GM10266 (cell line): ENCODE measurements around the gene PCNT.

Source experiments
- DNase-seq: peaks from one replicate; pipeline ENCODE4 v3.0.0; 2012; ENCODE audit errors: extremely low spot score
- TF ChIP-seq, protein P1 (sequence below): IDR thresholded peaks from 2 replicates; pipeline ENCODE4 v1.5.1; 2012; ENCODE audit warnings: mild to moderate bottlenecking, low read depth; ENCODE audit not compliant: control insufficient read depth, insufficient read depth; ENCODE audit errors: missing control alignments

PCNT gene

GRCh38 chr21:46295177-46295770, 28.7 kb upstream of the PCNT start:
- TF ChIP-seq, protein P1, sequence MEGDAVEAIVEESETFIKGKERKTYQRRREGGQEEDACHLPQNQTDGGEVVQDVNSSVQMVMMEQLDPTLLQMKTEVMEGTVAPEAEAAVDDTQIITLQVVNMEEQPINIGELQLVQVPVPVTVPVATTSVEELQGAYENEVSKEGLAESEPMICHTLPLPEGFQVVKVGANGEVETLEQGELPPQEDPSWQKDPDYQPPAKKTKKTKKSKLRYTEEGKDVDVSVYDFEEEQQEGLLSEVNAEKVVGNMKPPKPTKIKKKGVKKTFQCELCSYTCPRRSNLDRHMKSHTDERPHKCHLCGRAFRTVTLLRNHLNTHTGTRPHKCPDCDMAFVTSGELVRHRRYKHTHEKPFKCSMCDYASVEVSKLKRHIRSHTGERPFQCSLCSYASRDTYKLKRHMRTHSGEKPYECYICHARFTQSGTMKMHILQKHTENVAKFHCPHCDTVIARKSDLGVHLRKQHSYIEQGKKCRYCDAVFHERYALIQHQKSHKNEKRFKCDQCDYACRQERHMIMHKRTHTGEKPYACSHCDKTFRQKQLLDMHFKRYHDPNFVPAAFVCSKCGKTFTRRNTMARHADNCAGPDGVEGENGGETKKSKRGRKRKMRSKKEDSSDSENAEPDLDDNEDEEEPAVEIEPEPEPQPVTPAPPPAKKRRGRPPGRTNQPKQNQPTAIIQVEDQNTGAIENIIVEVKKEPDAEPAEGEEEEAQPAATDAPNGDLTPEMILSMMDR = no peak
- DNase-seq = no peak

- TF ChIP-seq, protein P1 = no peak
- peak; percentile 84 for DNase-seq
These were observed 27.8 kb upstream of the PCNT start for GRCh38 chr21:46295996-46296752.

DNA sequence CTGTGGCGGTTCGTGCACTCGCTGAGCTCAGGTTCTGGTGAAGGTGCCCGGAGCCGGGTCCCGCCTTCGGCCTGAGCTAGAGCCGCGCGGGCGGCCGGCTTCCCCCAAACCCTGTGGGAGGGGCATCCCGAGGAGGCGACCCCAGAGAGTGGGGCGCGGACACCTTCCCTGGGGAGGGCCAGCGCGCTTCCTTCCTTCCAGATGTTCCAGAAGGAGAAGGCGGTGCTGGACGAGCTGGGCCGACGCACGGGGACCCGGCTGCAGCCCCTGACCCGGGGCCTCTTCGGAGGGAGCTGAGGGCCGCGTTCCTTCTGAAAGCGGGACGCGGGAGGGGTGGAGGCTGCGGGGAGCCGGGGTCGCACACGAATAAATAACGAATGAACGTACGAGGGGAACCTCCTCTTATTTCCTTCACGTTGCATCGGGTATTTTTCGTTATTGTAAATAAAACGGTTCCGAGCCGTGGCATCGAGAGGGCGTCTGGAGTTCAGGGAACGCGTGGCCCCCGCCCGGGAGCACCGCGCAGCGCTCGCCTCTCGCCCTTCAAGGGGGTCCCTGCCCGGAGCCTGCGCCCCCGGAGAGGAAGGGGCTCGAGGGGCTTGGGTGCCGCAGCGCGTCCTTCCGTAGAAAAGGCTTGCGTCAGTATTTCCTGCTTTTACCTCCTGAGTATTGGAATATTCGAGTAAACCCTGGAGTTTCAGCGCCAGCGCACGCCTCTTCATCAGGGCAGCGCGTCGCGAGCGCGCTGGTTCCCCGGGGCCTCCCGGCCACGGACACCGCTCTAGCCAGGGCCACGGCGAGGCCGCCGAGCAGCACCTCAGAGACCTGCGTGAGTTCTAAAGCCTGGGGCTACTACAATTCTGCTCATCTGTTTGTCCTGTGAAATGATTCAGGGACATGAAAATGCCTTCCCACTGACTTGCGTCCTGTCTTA, 26.4 kb upstream of the PCNT start:
- no peak for DNase-seq
- TF ChIP-seq, protein P1 = no peak

- TF ChIP-seq, protein P1 = no peak
- DNase-seq = no peak
These were observed 24.8 kb upstream of the PCNT start for GRCh38 chr21:46299167-46299566.

- TF ChIP-seq, protein P1 = no peak
- DNase-seq = no peak
These were observed 22.2 kb upstream of the PCNT start for GRCh38 chr21:46301759-46302158.

DNA sequence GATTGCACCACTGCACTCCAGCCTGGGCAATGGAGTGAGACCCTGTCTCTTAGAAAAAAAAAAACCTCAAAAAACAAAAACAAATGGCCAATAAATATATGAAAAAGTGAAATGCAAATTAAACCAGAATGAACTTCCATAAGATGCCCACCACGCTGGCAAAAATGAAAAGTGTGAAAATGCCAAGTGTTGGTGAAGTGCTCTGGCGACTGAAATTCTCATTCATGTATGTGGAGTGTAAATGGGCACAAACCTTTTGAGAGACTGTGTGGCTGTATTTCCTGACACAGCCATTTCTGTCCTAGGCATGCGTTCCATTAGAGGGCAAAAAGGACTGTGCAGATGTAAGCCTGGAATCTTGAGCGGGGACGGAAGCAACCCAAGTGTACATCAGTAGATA, 19.5 kb upstream of the PCNT start:
- no peak for DNase-seq

More for the DNA sequence above, 19.5 kb upstream of the PCNT start:
- TF ChIP-seq, protein P1 = no peak
